CD4-positive, alpha-beta T cell treated with Interleukin-6 for 4 hours (primary cell): Measurements from ENCODE around the gene CD82.

ENCODE experiments used
- DNase-seq: peaks from one replicate; pipeline ENCODE4 v3.0.0-alpha.2; 2020; ENCODE audit warnings: mixed read lengths

CD82 gene

GRCh38 chr11:44605068-44605708 is 39.7 kb downstream of the CD82 start:
- DNase-seq = no peak

- no peak for DNase-seq
Observed at GRCh38 chr11:44605965-44606364, 40.5 kb downstream of the CD82 start.

GRCh38 chr11:44606472-44606871 is 41.0 kb downstream of the CD82 start:
- DNase-seq = no peak

GRCh38 chr11:44607319-44607962 is 42.0 kb downstream of the CD82 start:
- no peak for DNase-seq

- no peak for DNase-seq
Observed at GRCh38 chr11:44607987-44608386, 42.5 kb downstream of the CD82 start.

GRCh38 chr11:44608651-44608990 is 43.2 kb downstream of the CD82 start:
- DNase-seq = no peak

- DNase-seq = peak; percentile 54
Observed at GRCh38 chr11:44608991-44609782, 43.7 kb downstream of the CD82 start.

- DNase-seq = no peak
Observed at GRCh38 chr11:44609783-44610155, 44.3 kb downstream of the CD82 start.

GRCh38 chr11:44610186-44610955 is 44.9 kb downstream of the CD82 start:
- no peak for DNase-seq

- DNase-seq = no peak
Observed at GRCh38 chr11:44611088-44611487, 45.6 kb downstream of the CD82 start.

- peak; percentile 84 for DNase-seq
Observed at GRCh38 chr11:44611687-44612434, 46.4 kb downstream of the CD82 start.

- no peak for DNase-seq
Observed at GRCh38 chr11:44613153-44613552, 47.7 kb downstream of the CD82 start.

GRCh38 chr11:44614281-44614775 is 48.9 kb downstream of the CD82 start:
- DNase-seq = no peak

GRCh38 chr11:44615041-44615755 is 49.7 kb downstream of the CD82 start:
- DNase-seq = no peak

- DNase-seq = no peak
Observed at GRCh38 chr11:44615913-44616791, 50.7 kb downstream of the CD82 start.

- DNase-seq = no peak
Observed at GRCh38 chr11:44617671-44618461, 52.4 kb downstream of the CD82 start.

GRCh38 chr11:44618561-44619425 is 53.3 kb downstream of the CD82 start:
- no peak for DNase-seq

- no peak for DNase-seq
Observed at GRCh38 chr11:44620328-44620725, 54.9 kb downstream of the CD82 start.
